ENCODE results near the gene FEM1C. TPM values are rescaled to one million over a fixed set of nuclear protein-coding genes. Genes with fewer than 3 reads are reported as not detected.

Gene FEM1C
- total RNA-seq, 1 experiment from 2014 or later = 27.5 TPM

DNA sequence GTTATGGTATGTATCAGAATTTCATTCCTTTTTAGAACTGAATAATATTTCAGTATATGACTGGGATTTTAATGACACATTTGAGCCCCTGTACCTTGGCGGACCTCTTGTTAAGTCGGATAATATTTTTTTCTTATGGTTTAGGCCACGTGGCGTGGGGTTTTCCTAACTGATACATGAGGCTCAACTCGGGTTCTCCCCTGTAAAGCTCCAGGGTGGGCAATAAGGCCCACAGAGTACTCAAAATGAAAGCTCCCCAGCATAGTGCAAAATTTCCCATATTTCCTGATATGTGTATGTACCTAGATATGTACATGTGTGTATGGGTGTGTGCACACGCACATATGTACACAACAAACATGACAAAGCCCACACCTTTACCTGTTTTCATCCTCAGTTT is 33.2 kb upstream of the FEM1C start:
- TF ChIP-seq, protein P1, sequence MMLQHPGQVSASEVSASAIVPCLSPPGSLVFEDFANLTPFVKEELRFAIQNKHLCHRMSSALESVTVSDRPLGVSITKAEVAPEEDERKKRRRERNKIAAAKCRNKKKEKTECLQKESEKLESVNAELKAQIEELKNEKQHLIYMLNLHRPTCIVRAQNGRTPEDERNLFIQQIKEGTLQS (IDR thresholded peaks at IDR 0.05) = no peak
- TF ChIP-seq EZH2phosphoT487 (IDR thresholded peaks at IDR 0.05; ENCODE audit: borderline replicate concordance) (no peak), JUND (IDR thresholded peaks at IDR 0.05) (no peak), POLR2A (IDR thresholded peaks at IDR 0.05; ENCODE audit: borderline replicate concordance, extremely low read depth, insufficient read depth, insufficient read length) (no peak), ZNF274 (IDR thresholded peaks at IDR 0.05; ENCODE audit: low read depth, low read length) (no peak), SP1 (IDR thresholded peaks at IDR 0.05; ENCODE audit: low read depth) (no peak), EZH2 (IDR thresholded peaks at IDR 0.05) (no peak), RAD21 (IDR thresholded peaks at IDR 0.05; ENCODE audit: low read depth) (no peak), ZFX (IDR thresholded peaks at IDR 0.05) (no peak), POLR2AphosphoS5 (IDR thresholded peaks at IDR 0.05; ENCODE audit: low read depth, low read length) (no peak), YY1 (IDR thresholded peaks at IDR 0.05; ENCODE audit: extremely low read depth, insufficient replicate concordance, low read depth, low read length) (no peak), CBX3 (IDR thresholded peaks at IDR 0.05; ENCODE audit: low read depth) (no peak), SIN3A (IDR thresholded peaks at IDR 0.05; ENCODE audit: low read depth) (no peak), SRF (IDR thresholded peaks at IDR 0.05; ENCODE audit: low read depth) (no peak), EGR1 (IDR thresholded peaks at IDR 0.05; ENCODE audit: low read depth) (no peak), TCF7L2 (IDR thresholded peaks at IDR 0.05; ENCODE audit: borderline replicate concordance, extremely low read depth, insufficient read depth, insufficient read length) (no peak), CEBPB (IDR thresholded peaks at IDR 0.05; ENCODE audit: low read depth) (no peak)
- TF ChIP-seq, protein P2, sequence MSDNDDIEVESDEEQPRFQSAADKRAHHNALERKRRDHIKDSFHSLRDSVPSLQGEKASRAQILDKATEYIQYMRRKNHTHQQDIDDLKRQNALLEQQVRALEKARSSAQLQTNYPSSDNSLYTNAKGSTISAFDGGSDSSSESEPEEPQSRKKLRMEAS (IDR thresholded peaks at IDR 0.05) = no peak
- TF ChIP-seq, protein P3, sequence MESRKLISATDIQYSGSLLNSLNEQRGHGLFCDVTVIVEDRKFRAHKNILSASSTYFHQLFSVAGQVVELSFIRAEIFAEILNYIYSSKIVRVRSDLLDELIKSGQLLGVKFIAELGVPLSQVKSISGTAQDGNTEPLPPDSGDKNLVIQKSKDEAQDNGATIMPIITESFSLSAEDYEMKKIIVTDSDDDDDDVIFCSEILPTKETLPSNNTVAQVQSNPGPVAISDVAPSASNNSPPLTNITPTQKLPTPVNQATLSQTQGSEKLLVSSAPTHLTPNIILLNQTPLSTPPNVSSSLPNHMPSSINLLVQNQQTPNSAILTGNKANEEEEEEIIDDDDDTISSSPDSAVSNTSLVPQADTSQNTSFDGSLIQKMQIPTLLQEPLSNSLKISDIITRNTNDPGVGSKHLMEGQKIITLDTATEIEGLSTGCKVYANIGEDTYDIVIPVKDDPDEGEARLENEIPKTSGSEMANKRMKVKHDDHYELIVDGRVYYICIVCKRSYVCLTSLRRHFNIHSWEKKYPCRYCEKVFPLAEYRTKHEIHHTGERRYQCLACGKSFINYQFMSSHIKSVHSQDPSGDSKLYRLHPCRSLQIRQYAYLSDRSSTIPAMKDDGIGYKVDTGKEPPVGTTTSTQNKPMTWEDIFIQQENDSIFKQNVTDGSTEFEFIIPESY (IDR thresholded peaks at IDR 0.05; ENCODE audit: extremely low read depth, insufficient replicate concordance, low read length) = no peak
- TF ChIP-seq, protein P4, sequence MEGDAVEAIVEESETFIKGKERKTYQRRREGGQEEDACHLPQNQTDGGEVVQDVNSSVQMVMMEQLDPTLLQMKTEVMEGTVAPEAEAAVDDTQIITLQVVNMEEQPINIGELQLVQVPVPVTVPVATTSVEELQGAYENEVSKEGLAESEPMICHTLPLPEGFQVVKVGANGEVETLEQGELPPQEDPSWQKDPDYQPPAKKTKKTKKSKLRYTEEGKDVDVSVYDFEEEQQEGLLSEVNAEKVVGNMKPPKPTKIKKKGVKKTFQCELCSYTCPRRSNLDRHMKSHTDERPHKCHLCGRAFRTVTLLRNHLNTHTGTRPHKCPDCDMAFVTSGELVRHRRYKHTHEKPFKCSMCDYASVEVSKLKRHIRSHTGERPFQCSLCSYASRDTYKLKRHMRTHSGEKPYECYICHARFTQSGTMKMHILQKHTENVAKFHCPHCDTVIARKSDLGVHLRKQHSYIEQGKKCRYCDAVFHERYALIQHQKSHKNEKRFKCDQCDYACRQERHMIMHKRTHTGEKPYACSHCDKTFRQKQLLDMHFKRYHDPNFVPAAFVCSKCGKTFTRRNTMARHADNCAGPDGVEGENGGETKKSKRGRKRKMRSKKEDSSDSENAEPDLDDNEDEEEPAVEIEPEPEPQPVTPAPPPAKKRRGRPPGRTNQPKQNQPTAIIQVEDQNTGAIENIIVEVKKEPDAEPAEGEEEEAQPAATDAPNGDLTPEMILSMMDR (IDR thresholded peaks at IDR 0.05 in 2 of 3, conservative IDR thresholded peaks at IDR 0.05 in 1 of 3; ENCODE audit: borderline replicate concordance in 1 of 3, insufficient read depth in 1 of 3, low read depth in 2 of 3, low read length in 2 of 3) = no peak
- intact Hi-C loops (cut with micrococcal nuclease) = no loop called here
- Histone ChIP-seq H3K4me2 (ENCODE audit: low read length) (no peak overlapping the region), H3K9me3 (ENCODE audit: control insufficient read depth in 1 of 2, insufficient read depth in 1 of 2, low read depth in 1 of 2, low read length in 2 of 2) (no peaks in the 10 kb centered on the region), H3K27me3 (ENCODE audit: insufficient read depth, low read length) (no peaks in the 10 kb centered on the region), H3K4me3 (replicated peaks in 1 of 2; ENCODE audit: low read depth in 1 of 2, low read length in 2 of 2) (no peak overlapping the region), H3K79me2 (ENCODE audit: insufficient read depth, low read length) (peaks cover 1% of the 10 kb centered on the region; the same call in 1 of the 2 replicates), H3K9ac (ENCODE audit: low read length) (no peak overlapping the region), H3K36me3 (ENCODE audit: control insufficient read depth in 1 of 2, insufficient read depth in 2 of 2, low read length in 2 of 2) (no peaks in the 10 kb centered on the region), H3K27ac (ENCODE audit: low read depth, low read length) (no peak overlapping the region), H3K4me1 (ENCODE audit: control insufficient read depth in 1 of 2, insufficient read depth in 2 of 2, low read length in 2 of 2) (peaks cover 0 to 34% of the 10 kb centered on the region in 2 experiments; a peak in 3 of 4 replicates), H4K20me1 (ENCODE audit: insufficient read depth) (no peaks in the 10 kb centered on the region), H2AFZ (ENCODE audit: low read depth, low read length, poor library complexity, severe bottlenecking) (no peak overlapping the region), H3K9me2 (ENCODE audit: insufficient read depth) (no peaks in the 10 kb centered on the region)
- ATAC-seq = no peak
- RAD21 ChIA-PET (ENCODE audit: low non-redundant PET in 1 of 2, low total read pairs in 2 of 2, uncharacterized antibody in 2 of 2, unreplicated experiment in 2 of 2) = no interaction called here
- CTCF ChIA-PET = interaction anchor here (0.6 kb wide), 1 partner anchor 221 kb away, joined by 4 read pairs; no protein-coding TSS in a partner anchor
- no peak for DNase-seq (ENCODE audit: low read depth, low spot score)
- no TSS peak for BruUV-seq (replicated peaks)
- POLR2A ChIA-PET = no interaction called here

Measured in HCT116 (cell line).